ENCODE measurements around the gene DCPS. TPM values are rescaled to one million over a fixed set of nuclear protein-coding genes. Genes with fewer than 3 reads are reported as not detected.
"Not testable (repeated sequence)": the region's sequence is repeated elsewhere in the genome, so short reads cannot be mapped to it uniquely, and the experiment has no call there.

The DCPS gene
- polyA plus RNA-seq, 4 donors = 10.5 to 16.3 (median 15.0) TPM

- no peak for DNase-seq (ENCODE audit: low read depth in 4 of 4, low spot score in 3 of 4)
Observed at GRCh38 chr11:126284829-126285228, 19.0 kb upstream of the DCPS start.

DNA sequence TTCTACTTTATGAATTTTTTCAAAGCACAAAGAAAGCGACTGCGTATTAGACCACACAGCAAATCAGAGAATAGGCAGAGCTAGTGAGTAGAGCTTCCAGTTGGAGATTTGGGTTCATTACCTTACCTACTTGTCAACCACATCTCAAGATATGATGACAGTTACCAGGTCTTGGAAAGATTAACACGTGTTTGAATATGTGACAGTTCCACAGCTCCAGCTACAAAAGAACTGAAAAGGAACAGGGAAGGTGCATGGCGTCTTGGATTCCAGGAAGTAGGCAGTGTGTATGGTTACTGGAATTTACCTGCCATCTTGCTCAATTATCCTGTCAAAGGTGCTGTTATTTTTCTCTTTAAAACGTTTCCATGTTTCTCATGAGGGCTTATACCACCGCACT is 15.6 kb upstream of the DCPS start:
- DNase-seq (ENCODE audit: low read depth in 4 of 4, low spot score in 3 of 4) = no peak

- DNase-seq (ENCODE audit: low read depth in 4 of 4, low spot score in 3 of 4) = no peak
Observed at GRCh38 chr11:126290887-126291286, 13.0 kb upstream of the DCPS start.

DNA sequence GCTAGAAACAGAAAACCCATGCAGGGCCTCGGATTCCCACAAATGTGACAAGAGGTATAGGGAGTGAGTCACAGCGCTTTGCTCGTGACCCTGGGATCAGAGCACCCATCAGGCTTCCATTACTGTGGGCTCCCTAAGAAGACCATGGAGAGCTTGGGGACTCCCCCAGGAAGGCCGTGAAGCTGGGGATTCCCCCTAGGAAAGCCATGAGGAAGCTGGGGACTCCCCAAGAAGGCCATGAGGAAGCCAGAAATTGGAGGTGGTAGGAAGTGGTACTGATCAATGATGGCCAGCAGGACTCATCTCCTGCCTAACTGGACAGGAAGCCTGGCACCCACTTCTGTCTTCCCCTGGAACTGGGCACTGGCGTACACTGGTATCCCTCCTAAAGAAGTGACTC is 10.1 kb upstream of the DCPS start:
- DNase-seq (ENCODE audit: low read depth in 4 of 4, low spot score in 3 of 4) = no peak

DNA sequence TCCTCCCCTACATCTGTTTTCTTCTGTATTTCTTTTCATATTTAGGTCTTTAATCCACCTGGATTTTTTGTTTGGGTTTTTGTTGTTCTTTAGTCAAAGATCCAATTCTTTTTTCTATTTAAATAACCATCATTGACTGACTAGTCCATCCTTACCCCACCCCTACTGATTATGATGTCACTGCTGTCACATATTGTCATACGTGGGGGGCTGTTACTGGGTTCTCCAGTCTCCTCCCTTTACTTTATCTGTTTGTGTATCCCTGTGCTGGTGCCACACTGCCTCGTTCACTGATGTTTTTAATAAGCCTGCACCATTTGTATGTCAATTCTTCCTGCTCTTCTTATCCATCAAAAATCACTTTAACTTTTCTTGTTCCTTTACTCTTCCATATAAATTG is 6.9 kb upstream of the DCPS start:
- no peak for DNase-seq (ENCODE audit: low read depth in 4 of 4, low spot score in 3 of 4)

DNA sequence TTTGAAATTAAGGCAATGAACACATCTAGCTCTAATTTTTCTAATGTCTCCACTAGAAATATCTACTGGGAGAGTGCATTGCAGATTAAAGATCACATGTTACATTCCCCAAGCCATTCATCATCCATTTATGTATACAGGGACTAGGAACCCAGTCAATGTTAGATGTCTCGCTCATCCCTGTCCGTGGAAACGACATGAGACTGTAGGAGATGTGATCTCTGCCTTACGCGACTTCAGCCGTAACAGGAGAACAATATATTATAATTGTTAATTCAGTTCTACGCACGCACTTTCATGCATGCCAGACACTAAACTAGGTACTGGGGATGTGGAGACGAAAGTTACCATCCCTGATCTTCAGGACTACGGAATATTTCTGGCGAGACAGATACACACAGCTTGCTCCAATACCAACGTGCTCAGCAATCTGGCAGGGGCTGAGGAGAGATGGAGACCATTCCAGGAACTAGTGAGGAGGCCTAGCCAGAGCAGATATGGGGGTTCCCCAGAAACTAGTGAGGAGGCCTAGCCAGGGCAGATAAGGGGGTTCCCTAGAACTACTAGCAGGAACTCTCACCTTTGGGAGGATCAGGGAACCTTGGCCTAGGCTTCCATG is 706 bp downstream of the DCPS start:
- no peak for DNase-seq (ENCODE audit: low read depth in 4 of 4, low spot score in 3 of 4)

DNA sequence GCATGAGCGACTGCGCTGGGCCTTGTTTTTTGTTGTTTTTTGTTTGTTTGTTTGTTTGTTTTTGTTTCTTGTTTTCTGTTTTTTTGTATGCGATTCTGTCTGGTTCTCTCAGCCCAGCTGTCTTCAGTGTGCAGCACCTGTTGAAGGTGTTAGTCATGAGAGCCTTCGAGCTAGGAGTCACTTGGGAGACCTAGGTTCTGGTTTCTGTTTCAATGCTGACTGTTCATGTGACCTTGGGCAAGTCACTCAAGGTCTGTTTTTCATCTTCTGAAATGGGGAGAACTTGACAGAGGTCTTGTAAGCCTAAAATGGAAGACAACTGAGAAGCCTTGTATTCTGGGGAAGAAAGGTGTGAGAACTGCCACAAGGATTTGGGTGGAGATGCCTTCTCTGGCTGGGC is 1.8 kb downstream of the DCPS start:
- DNase-seq (ENCODE audit: low read depth in 4 of 4, low spot score in 3 of 4) = no peak

GRCh38 chr11:126307706-126308105 is 3.8 kb downstream of the DCPS start:
- no peak for DNase-seq (ENCODE audit: low read depth in 4 of 4, low spot score in 3 of 4)

- DNase-seq (ENCODE audit: low read depth in 4 of 4, low spot score in 3 of 4) = no peak
Observed at GRCh38 chr11:126308271-126308671, 4.4 kb downstream of the DCPS start.

DNA sequence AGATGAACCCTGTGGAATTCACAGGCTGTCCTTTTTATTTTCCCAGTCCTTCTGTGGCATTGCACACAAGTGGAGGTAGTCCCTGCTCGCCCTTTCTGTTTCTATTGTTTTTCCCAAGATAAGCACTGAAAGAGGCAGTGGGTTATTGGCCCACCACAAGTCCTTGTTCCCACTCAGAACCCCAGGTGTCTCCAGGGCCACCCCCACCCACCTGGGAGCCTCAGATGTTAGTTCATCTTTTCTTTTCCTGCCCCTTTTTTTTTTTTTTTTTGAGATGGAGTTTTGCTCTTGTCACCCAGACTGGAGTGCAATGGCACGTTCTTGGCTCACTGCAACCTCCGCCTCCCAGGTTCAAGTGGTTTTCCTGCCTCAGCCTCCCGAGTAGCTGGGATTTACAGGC is 4.9 kb downstream of the DCPS start:
- not testable (repeated sequence) for DNase-seq (ENCODE audit: low read depth in 4 of 4, low spot score in 3 of 4)

- peak in 1 of 4 donors; percentile 51 for DNase-seq (ENCODE audit: low read depth in 4 of 4, low spot score in 3 of 4)
Observed at GRCh38 chr11:126310200-126310991, 6.5 kb downstream of the DCPS start.

DNA sequence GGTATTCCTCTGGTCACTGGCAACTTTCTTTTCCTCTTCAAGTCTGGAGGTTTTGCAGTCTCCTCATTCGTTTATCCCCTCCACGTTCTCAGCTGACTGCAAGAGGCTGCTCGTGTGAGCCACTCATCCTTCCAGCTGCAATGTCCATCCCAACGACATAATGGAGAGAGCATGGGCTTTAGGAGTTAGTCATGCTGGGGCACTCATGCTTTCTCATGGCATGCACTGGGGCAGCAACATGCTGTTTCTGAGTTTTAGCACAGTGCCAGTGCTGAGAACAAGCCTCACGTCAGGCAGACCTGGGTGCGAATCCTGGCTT is 7.1 kb downstream of the DCPS start:
- DNase-seq (ENCODE audit: low read depth in 4 of 4, low spot score in 3 of 4) = no peak

DNA sequence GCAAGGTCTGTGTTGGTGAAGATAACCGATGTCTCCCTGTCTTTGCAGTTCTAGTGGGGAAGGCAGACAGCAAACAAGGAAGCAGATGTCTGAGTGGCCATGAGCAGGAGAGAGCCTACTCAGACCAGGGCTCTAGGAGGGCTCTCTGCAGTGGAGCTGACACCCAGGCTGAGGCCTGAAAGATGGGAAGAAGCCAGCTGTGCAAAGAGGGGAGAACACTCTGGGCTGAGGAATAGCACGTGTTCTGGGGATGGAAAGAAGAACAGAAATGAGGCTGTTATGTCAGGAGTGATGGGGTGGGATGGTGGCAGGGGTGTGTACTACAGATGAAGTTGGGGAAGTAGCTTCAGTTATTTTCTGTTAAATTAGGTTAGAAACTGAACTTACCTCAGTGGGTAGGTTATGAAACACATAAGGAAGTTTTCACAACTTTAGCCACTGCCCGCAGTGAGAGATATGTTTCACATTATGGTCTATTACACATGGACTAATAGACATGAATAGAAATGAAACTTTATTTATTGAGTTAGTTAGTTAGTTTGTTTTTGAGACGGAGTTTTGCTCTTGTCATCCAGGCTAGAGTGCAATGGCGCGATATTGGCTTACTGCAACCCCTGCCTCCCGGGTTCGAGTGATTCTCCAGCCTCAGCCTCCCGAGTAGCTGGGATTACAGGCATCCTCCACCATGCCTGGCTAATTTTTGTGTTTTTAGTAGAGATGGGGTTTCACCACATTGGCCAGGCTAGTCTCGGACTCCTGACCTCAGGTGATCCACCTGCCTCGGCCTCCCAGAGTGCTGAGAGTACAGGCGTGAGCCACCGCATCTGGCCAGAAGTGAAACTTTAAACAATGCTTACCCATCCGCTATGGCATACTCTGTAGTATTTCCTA is 7.8 kb downstream of the DCPS start:
- DNase-seq (ENCODE audit: low read depth in 4 of 4, low spot score in 3 of 4) = no peak

- DNase-seq (ENCODE audit: low read depth in 4 of 4, low spot score in 3 of 4) = no peak
Observed at GRCh38 chr11:126312961-126313360, 9.1 kb downstream of the DCPS start.

- DNase-seq (ENCODE audit: low read depth in 4 of 4, low spot score in 3 of 4) = no peak
Observed at GRCh38 chr11:126313826-126314225, 10.0 kb downstream of the DCPS start.

DNA sequence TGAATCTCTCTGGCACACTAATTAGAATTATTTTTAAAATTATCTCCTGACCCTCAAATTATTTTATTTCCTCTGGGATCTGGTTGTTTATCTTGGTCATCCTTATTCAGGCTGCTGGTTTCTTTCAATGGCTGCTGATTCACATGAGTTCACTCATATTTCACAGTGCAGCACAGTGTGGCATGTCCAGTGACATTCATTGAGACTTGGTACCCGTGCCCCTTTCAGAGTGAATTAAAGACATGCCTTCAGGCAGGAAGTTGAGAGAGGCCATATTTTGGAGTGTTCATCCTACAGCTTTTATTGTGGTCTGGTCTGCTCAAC is 13.5 kb downstream of the DCPS start:
- DNase-seq (ENCODE audit: low read depth in 4 of 4, low spot score in 3 of 4) = no peak

- DNase-seq (ENCODE audit: low read depth in 4 of 4, low spot score in 3 of 4) = no peak
Observed at GRCh38 chr11:126317756-126318573, 14.1 kb downstream of the DCPS start.

DNA sequence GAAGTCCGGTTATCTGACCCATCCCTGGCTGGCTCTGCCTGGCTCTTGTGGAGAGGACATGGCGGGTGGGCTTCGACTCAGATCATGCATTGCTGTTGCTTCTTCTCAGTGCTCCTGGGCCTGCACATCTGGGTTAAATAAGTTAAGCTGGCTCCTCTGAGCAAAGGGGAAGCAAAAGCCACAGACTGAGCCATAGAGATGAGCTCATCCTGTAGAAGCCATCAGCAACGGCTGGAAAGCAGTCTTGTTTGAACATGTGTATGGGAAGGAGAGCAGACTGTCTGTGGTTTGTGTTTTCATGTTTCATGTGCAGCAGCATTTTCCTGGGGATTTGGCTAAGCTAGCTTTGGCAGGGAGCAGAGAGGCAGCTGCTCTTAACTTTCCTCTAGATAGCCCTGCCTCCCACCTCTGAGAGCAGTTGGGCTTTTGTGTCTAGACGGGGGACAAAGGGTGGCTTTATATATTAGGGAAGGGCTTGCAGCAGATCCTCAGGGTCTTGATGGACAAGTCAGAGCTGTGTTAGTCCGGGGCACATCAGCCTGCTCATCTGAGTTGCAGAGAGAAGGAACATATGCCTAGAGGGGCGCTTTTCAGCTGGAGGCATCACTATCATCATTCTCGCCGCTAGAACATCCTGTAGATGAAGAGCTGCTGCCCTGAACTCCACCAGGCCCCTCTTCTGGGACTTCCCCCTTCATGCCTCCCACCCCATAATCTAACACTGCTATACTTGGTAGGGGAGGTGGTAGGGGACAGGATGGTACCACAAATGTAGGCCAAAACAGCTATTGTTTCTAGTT is 14.9 kb downstream of the DCPS start:
- DNase-seq (ENCODE audit: low read depth in 4 of 4, low spot score in 3 of 4) = no peak

DNA sequence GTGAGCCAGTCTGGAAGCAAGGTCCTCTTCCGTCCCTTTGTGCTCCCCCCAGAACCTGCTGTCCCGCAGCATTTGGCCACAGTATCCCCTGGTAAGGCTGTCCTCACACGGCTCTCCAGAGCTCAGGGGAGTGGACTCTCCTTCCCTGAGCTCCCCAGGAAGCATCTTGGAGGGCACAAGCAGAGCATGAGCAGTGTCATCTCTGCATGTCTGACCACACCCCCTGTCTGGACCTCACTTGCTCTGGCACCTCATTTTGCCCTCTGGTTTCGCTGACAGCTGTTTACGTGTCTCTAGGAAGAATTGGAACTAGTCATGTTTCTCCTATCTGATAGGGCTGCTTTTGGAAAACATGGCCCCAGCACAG is 15.5 kb downstream of the DCPS start:
- DNase-seq (ENCODE audit: low read depth in 4 of 4, low spot score in 3 of 4) = no peak

GRCh38 chr11:126322996-126323395 is 19.1 kb downstream of the DCPS start:
- DNase-seq (ENCODE audit: low read depth in 4 of 4, low spot score in 3 of 4) = no peak
